Measurements from ENCODE around the gene IGSF8.
"Not testable (repeated sequence)": the region's sequence is repeated elsewhere in the genome, so short reads cannot be mapped to it uniquely, and the experiment has no call there.

IGSF8 gene

DNA sequence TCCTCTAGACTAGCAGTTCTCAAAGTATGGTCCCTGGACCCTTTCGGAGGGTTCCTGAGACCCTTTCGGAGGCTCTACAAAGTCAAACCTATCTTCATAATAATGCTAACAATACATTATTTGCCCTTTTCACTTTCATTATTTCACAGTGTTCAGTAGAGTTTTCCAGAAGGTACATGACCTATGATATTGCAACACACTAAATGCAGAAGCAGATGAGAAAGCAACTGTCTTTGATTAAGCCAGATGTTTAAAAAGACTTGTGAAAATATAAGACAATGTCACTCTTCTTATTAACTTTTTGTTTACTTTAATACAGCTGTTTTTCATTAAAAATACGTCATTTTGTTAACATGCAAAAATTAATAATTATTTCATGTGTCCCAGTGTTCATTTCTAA is 34.3 kb downstream of the IGSF8 start:
- no peak for DNase-seq

GRCh38 chr1:160063176-160063575 is 35.2 kb downstream of the IGSF8 start:
- no peak for DNase-seq

DNA sequence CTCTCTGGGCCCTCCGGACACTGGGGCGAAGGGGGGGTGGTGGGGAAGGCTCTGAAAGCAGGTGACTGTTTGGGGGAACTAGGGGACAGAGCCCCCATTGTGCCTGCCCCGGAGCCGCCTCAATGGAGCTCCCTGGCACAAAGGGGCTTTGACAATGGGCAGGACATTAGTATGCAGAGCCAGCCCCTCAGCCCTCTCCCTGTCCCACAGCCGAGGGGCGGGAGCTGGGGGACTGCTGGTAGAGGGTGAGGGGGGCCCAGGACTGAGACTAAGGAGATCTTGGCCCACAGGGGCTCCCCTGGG is 36.2 kb downstream of the IGSF8 start:
- DNase-seq, result no peak

- no peak for DNase-seq
These were observed 36.8 kb downstream of the IGSF8 start for GRCh38 chr1:160061369-160062229.

GRCh38 chr1:160058087-160058486 is 40.3 kb downstream of the IGSF8 start:
- no peak for DNase-seq

GRCh38 chr1:160056648-160057169 is 41.7 kb downstream of the IGSF8 start:
- DNase-seq, result no peak

DNA sequence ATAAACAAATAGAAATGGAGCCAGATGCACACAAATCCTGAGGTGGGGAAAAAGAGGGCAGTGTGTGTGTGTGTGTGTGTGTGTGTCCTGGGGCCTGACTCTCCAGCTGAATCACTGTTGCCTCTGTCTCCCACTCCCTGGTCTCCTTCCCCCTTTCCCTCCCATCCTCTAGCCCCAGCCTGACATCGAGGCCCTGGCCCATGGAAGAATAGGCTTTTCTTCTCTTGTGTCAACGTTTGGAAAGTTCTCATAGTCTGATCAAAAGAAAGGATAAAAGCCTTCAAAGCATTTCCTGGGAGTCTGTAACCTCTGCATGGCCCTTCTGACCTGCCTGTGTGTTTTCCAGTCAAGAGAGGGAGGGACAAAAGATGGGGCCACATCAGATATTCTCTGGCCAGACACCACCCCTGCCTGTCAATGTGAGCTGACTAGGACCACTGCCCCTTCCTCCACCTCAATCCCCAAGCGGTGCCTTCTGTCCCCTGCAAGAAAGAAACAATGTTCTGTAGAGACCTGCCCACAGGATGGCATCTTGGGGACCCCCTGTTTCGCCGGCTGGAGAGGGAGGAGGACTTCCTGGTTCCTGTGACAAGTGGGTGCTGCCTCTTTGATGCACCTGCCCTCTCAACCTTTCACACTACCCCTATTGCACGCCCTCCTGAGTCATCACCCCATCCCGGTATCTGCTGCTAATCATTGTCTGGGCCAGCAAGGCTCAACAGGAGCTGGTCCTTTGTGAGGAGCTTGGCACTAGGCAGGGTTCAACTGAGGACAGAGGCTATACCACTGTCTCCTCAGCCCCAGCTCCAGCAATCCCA is 44.7 kb downstream of the IGSF8 start:
- no peak for DNase-seq

GRCh38 chr1:160052936-160053335 is 45.5 kb downstream of the IGSF8 start:
- no peak for DNase-seq

DNA sequence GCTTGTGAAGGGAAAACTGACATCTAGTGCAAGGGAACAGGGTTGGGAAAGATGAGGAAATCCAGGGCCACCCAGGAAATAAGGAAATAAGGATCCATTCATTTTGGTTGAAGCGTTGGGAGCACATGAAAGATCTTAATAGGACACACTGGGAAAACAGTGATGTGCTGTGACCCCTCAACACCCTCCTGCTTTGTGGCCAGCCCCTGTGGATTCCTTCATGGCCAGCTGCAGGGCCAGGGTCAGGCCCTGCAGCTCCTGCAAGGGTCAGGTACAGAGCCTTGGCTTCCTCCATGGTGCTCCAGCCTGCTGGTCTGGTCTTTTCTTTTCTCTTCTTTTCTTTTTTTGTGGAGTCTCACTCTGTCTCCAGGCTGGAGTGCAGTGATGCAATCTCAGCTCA is 47.8 kb downstream of the IGSF8 start:
- DNase-seq, result no peak

GRCh38 chr1:160050182-160050581 is 48.2 kb downstream of the IGSF8 start:
- not testable (repeated sequence) for DNase-seq

- no peak for DNase-seq
These were observed 49.3 kb downstream of the IGSF8 start for GRCh38 chr1:160049101-160049500.

DNA sequence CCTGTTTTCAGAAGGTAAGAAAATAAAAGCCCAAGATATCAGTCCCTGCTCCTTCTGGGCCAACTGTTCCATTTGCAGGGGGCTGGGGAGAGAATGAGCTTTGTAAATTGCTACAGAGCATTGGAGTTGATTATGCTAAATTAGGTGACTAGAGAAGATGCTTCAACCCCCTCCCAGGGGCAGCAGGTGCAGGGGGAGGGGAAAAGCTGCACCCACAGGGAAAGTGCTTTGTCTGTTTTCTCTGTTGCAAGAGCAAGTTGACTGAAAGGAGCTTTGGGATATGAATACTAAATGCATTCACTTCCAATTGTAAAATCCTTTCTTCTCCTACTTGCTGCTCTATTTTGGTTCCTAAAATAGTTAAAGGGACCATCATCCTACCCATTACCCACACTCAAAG is 50.1 kb downstream of the IGSF8 start:
- no peak for DNase-seq

DNA sequence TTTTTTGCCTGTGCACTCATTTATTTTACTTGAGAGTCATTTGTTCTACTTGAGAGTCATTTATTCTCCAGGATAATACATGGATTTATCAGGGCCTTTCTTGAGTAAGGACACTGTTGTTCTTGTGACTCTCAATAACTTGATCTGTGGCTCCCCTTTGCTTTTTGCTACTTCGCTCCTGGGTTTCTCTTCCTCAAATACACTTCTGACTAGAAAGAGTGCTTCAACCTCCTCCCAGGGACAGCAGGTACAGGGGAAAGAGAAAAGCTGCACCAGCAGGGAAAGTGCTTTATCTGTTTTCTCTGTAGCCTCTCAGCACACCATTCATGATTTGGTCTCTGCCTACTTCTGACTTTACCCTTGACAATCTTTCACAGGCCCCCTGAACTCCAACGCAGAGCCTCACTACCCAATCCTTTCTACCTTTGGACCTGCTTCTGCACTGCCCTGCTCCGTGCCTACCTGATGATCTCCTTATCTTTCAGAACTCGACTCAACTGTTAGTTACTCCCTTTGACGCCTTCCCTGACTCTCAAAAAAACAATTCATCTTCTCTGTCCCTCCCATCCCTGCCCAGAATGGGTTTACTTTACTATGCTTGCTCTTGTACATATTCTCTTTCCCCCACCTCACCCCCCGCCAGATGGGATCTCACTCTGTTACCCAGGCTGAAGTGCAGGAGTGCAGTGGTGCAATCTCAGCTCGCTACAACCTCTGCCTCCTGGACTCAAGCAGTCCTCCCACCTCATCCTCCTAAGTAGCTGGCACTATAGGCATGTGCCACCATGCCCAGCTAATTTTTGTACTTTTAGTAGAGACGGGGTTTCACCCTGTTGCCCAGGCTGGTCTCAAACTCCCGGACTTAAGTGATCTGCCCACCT is 51.1 kb downstream of the IGSF8 start:
- no peak for DNase-seq

- DNase-seq, result peak; percentile 57
These were observed 51.8 kb downstream of the IGSF8 start for GRCh38 chr1:160046494-160047110.

DNA sequence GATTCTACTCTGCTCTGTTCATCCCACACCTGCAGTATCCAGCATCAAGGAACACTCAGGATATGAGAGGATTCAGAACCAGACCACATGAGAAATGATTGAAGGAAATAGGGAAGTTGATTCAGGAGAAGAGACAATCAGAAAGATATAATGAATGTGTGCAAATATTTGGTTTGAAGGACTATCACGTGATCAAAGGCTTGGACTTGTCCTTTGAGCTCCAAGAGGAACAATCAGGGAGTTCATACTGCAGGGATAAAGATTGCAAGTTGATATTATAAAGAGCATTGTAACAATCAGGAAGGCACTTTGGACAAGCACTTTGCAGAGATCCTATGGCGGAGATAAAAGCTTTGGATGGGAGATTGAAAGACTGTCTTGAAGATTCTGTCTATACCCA is 52.8 kb downstream of the IGSF8 start:
- no peak for DNase-seq

- no peak for DNase-seq
These were observed 54.9 kb downstream of the IGSF8 start for GRCh38 chr1:160043543-160043942.

All from left hindlimb (tissue), 1 donor.